DMS153 treated with DMSO at 0.1 percent for 48 hours (cell line): ENCODE results near the gene BEX2.
A peak's percentile ranks its signal among the peaks of the same experiment; 100 is the strongest.
"Not testable (repeated sequence)": the region's sequence is repeated elsewhere in the genome, so short reads cannot be mapped to it uniquely, and the experiment has no call there.

Experiments used
- DNase-seq: peaks from one replicate; lab custom pipeline; 2025; ENCODE audit not compliant: unreplicated experiment; lab: John Stamatoyannopoulos, UW

Gene BEX2

GRCh38 chrX:103310555-103311398 lies at the start of gene BEX2:
BEX2 (minus strand) TSS chrX:103310990; CDS start chrX:103309976, 1,014 bp downstream.
- peak; percentile 37 for DNase-seq

- no peak for DNase-seq
Observed at GRCh38 chrX:103360092-103360491, 49.3 kb upstream of the BEX2 start.

- DNase-seq = not testable (repeated sequence)
Observed at GRCh38 chrX:103359605-103360004, 48.8 kb upstream of the BEX2 start.

GRCh38 chrX:103357871-103358270 lies 47.1 kb upstream of the BEX2 start:
- DNase-seq = no peak

- DNase-seq = no peak
Observed at GRCh38 chrX:103356858-103357257, 46.1 kb upstream of the BEX2 start.

GRCh38 chrX:103356130-103356798 lies 45.5 kb upstream of the BEX2 start, which contains the start of gene TCEAL9:
TCEAL9 (plus strand) TSS chrX:103356506; CDS start chrX:103357685, 1,179 bp downstream.
- DNase-seq = no peak

- DNase-seq = no peak
Observed at GRCh38 chrX:103347682-103348397, 37.0 kb upstream of the BEX2 start.

GRCh38 chrX:103344606-103345005 lies 33.8 kb upstream of the BEX2 start:
- no peak for DNase-seq

- DNase-seq = no peak
Observed at GRCh38 chrX:103343105-103343504, 32.3 kb upstream of the BEX2 start.

GRCh38 chrX:103338663-103339062 lies 27.9 kb upstream of the BEX2 start:
- DNase-seq = no peak

GRCh38 chrX:103330681-103331288 lies 20.0 kb upstream of the BEX2 start:
- no peak for DNase-seq

- no peak for DNase-seq
Observed at GRCh38 chrX:103329991-103330390, 19.2 kb upstream of the BEX2 start, which contains the start of gene TCEAL7. TCEAL7 (plus strand) TSS chrX:103330239; CDS start chrX:103331404, 1,165 bp downstream.

GRCh38 chrX:103311399-103311780 lies 600 bp upstream of the BEX2 start:
- DNase-seq = no peak

- DNase-seq = no peak
Observed at GRCh38 chrX:103309860-103310554, 783 bp downstream of the BEX2 start.

- not testable (repeated sequence) for DNase-seq
Observed at GRCh38 chrX:103305666-103306065, 5.1 kb downstream of the BEX2 start.

- no peak for DNase-seq
Observed at GRCh38 chrX:103304705-103305104, 6.1 kb downstream of the BEX2 start.

- DNase-seq = no peak
Observed at GRCh38 chrX:103293118-103293517, 17.7 kb downstream of the BEX2 start.

GRCh38 chrX:103279624-103280023 lies 31.2 kb downstream of the BEX2 start:
- no peak for DNase-seq

GRCh38 chrX:103276581-103277002 lies 34.2 kb downstream of the BEX2 start, which contains the start of gene TCEAL5:
TCEAL5 (minus strand) TSS chrX:103276750; CDS start chrX:103274563, 2,187 bp downstream.
- no peak for DNase-seq

- no peak for DNase-seq
Observed at GRCh38 chrX:103275947-103276567, 34.7 kb downstream of the BEX2 start.
